Endothelial cell of umbilical vein (primary cell): ENCODE results near the gene CDH23. TPM values are rescaled to one million over a fixed set of nuclear protein-coding genes. Genes with fewer than 3 reads are reported as not detected.

Experiments
- BruUV-seq: library from RNA; stranded (reverse); fragments of 400-500 nt; replicated peaks from 2 replicates; lab custom pipeline; 2021; lab: Mats Ljungman, UMichigan
- CTCF ChIA-PET: fragments of 300-600, 350-600 bp; sonication (Branson Sonifier 250); formaldehyde crosslinking; loops from one replicate; lab custom pipeline; 2021; ENCODE audit warnings: antibody characterized with exemption, inconsistent platforms; lab: Charles Lee
- POLR2A ChIA-PET: fragments of 300-600, 350-600 bp; sonication (Branson Sonifier 250); formaldehyde crosslinking; loops from one replicate; lab custom pipeline; 2021; ENCODE audit warnings: antibody characterized with exemption, inconsistent platforms; lab: Charles Lee
- DNase-seq: peaks from one replicate; pipeline ENCODE4 v3.0.0-alpha.2; 2011; ENCODE audit warnings: low read depth, low spot score
- FAIRE-seq: peaks from 2 replicates; lab custom pipeline; 2011; peaks lifted over from hg19 to GRCh38; lab: Jason Lieb, UNC
- H2AFZ ChIP-seq: 2 replicates; pipeline ENCODE4 v1.6.0; 2012; ENCODE audit warnings: low read depth, low read length, control low read depth, inconsistent platforms
- H3K27ac ChIP-seq: 2 replicates; pipeline ENCODE4 v1.5.1; 2011; ENCODE audit warnings: low read depth, mild to moderate bottlenecking, control low read depth, low read length, moderate library complexity; ENCODE audit not compliant: insufficient read depth
- H3K27me3 ChIP-seq, 2 experiments: 2 replicates each; pipeline versions ENCODE4 v1.6.0 to v1.6.1; 2011; ENCODE audit warnings: low read length in 2 of 2, mixed read lengths in 1 of 2; ENCODE audit not compliant: control insufficient read depth in 2 of 2, insufficient read depth in 2 of 2
- H3K36me3 ChIP-seq, 2 experiments: 2 replicates in 1 of 2; 3 replicates in 1 of 2; pipeline ENCODE4 v1.5.1; 2011; ENCODE audit warnings: low read length in 2 of 2, mild to moderate bottlenecking in 1 of 2, moderate library complexity in 1 of 2; ENCODE audit not compliant: control insufficient read depth in 2 of 2, insufficient read depth in 2 of 2; ENCODE audit errors: extremely low read depth in 1 of 2
- H3K4me1 ChIP-seq: 3 replicates; pipeline ENCODE4 v1.5.1; 2011; ENCODE audit warnings: mild to moderate bottlenecking, low read length; ENCODE audit not compliant: control insufficient read depth, insufficient read depth; ENCODE audit errors: extremely low read depth
- H3K4me2 ChIP-seq: 2 replicates; pipeline ENCODE4 v1.6.1; 2011; ENCODE audit warnings: low read length, control low read depth, mixed read lengths; ENCODE audit not compliant: insufficient read depth
- H3K4me3 ChIP-seq, 3 experiments: fragments of 200-600 bp in 1 of 3; sonication (generic), shearing (Covaris generic) in 1 of 3; replicated peaks in 1 of 3; 2 replicates each; pipeline ENCODE4 v1.5.1; 2011 to 2016; ENCODE audit warnings: control low read depth in 3 of 3, low read length in 3 of 3, mild to moderate bottlenecking in 2 of 3, inconsistent platforms in 1 of 3, low read depth in 1 of 3, moderate library complexity in 1 of 3; ENCODE audit not compliant: insufficient read depth in 1 of 3
- H3K79me2 ChIP-seq: 2 replicates; pipeline ENCODE4 v1.6.0; 2012; ENCODE audit warnings: low read length, inconsistent platforms; ENCODE audit not compliant: control insufficient read depth, insufficient read depth
- H3K9ac ChIP-seq: replicated peaks from 2 replicates; pipeline ENCODE3; 2011; ENCODE audit warnings: low read length, control low read depth; ENCODE audit not compliant: insufficient read depth; ENCODE audit errors: extremely low read depth
- H3K9me1 ChIP-seq: replicated peaks from 3 replicates; pipeline ENCODE4 v1.6.0; 2011; ENCODE audit warnings: mild to moderate bottlenecking, low read length; ENCODE audit not compliant: control insufficient read depth, insufficient read depth; ENCODE audit errors: extremely low read depth
- H3K9me3 ChIP-seq: replicated peaks from 2 replicates; pipeline ENCODE4 v1.5.1; 2012; ENCODE audit warnings: low read length, inconsistent platforms; ENCODE audit not compliant: control insufficient read depth, insufficient read depth
- H4K20me1 ChIP-seq: replicated peaks from 2 replicates; pipeline ENCODE3; 2011; ENCODE audit warnings: mild to moderate bottlenecking, low read length; ENCODE audit not compliant: control insufficient read depth, insufficient read depth; ENCODE audit errors: extremely low read depth
- CTCF ChIP-seq, 2 donors: IDR thresholded peaks; 1 replicate in 1 of 2; 2 replicates in 1 of 2; pipeline ENCODE4 v1.5.1; 2011; ENCODE audit warnings: low read length in 2 of 2, mild to moderate bottlenecking in 2 of 2, moderate library complexity in 2 of 2, control low read depth in 1 of 2, inconsistent platforms in 1 of 2, low read depth in 1 of 2; ENCODE audit not compliant: insufficient read depth in 1 of 2; ENCODE audit errors: extremely low read depth in 1 of 2
- EZH2 ChIP-seq: IDR thresholded peaks from 2 replicates; pipeline ENCODE4 v1.6.1; 2012; ENCODE audit warnings: borderline replicate concordance, low read depth, mild to moderate bottlenecking, moderate library complexity, low read length, inconsistent platforms; ENCODE audit not compliant: severe bottlenecking
- FOS ChIP-seq: IDR thresholded peaks from 2 replicates; pipeline ENCODE4 v1.6.1; 2011; ENCODE audit warnings: mild to moderate bottlenecking, low read length, moderate library complexity, borderline replicate concordance; ENCODE audit not compliant: insufficient read depth
- JUN ChIP-seq: IDR thresholded peaks from 2 replicates; pipeline ENCODE4 v1.6.1; 2011; ENCODE audit warnings: borderline replicate concordance, low read depth; ENCODE audit not compliant: insufficient read length, insufficient read depth
- MYC ChIP-seq: IDR thresholded peaks from one replicate; pipeline ENCODE4 v1.6.1; 2011; ENCODE audit warnings: mild to moderate bottlenecking, low read depth, low read length
- POLR2A ChIP-seq: IDR thresholded peaks from 2 replicates; pipeline ENCODE4 v1.6.1; 2012; ENCODE audit warnings: low read depth, mild to moderate bottlenecking, control low read depth, low read length
- POLR2AphosphoS5 ChIP-seq: IDR thresholded peaks from 2 replicates; pipeline ENCODE4 v1.6.1; 2012; ENCODE audit warnings: low read depth, mild to moderate bottlenecking, control low read depth, low read length, moderate library complexity; ENCODE audit not compliant: insufficient read depth
- dilution Hi-C: fragments of 300-500 bp; cut with MboI; formaldehyde crosslinking; loops from one replicate; pipeline ENCODE4 v1.15.0; 2019; ENCODE audit warnings: low sequenced_read_pairs; ENCODE audit not compliant: extremely low pct_ligation_motif_present
- intact Hi-C: fragments of 100-400 bp; cut with micrococcal nuclease; formaldehyde crosslinking; loops from one replicate; pipeline ENCODE4 v1.10.0; 2022
- polyA plus RNA-seq, 4 experiments: library from polyadenylated mRNA; depleted of rRNA in 3 of 4; stranded (reverse) in 3 of 4; unstranded in 1 of 4; fragments of >200 nt; gene quantifications; 2 replicates each; pipeline versions ENCODE4 v1.2.1 to v1.2.3, GENCODE V29; 2011 to 2012; ENCODE audit warnings: missing spikeins in 1 of 4
- total RNA-seq: library from RNA; stranded (reverse); gene quantifications from 2 replicates; pipeline ENCODE4 v1.2.3, GENCODE V29; 2021

The CDH23 gene
- total and polyA plus RNA-seq, 2 donors (not counting 3 experiments of a cell fraction or from before 2014, with no cell fraction given), result not detected

- TF ChIP-seq EZH2, result no peak
- no peak for TF ChIP-seq MYC
- TF ChIP-seq POLR2A, result no peak
- H3K36me3 ChIP-seq, result no peaks in the 10 kb centered on the region
- no peak for DNase-seq
- H3K9me3 ChIP-seq, result no peaks in the 10 kb centered on the region
- no peaks in the 10 kb centered on the region for H3K4me1 ChIP-seq
- H3K79me2 ChIP-seq, result no peaks in the 10 kb centered on the region
- H3K27me3 ChIP-seq, result peaks cover 0 to 9% of the 10 kb centered on the region in 2 experiments
- no peak overlapping the region for H3K4me2 ChIP-seq
- CTCF ChIA-PET, result interaction anchor here (0.6 kb wide), 1 partner anchor 191 kb away, joined by 3 read pairs; the partner anchor contains the start of gene SLC29A3
- dilution Hi-C loops (no loop called here), intact Hi-C loops (no loop called here)
- no peak for FAIRE-seq
- no peaks in the 10 kb centered on the region for H4K20me1 ChIP-seq
- POLR2A ChIA-PET, result no interaction called here
- BruUV-seq, result no TSS peak
- no peak overlapping the region for H3K4me3 ChIP-seq
- H3K9ac ChIP-seq, result no peak overlapping the region
- H3K27ac ChIP-seq, result no peak overlapping the region
- H2AFZ ChIP-seq, result no peak overlapping the region
- H3K9me1 ChIP-seq, result no peaks in the 10 kb centered on the region
Observed at GRCh38 chr10:71509444-71509843, 112.7 kb downstream of the CDH23 start.

- Histone ChIP-seq H3K79me2 (no peaks in the 10 kb centered on the region), H3K9me1 (no peaks in the 10 kb centered on the region), H4K20me1 (no peaks in the 10 kb centered on the region), H3K4me2 (no peak overlapping the region), H3K27me3 (peaks cover 2 to 4% of the 10 kb centered on the region in 2 experiments), H3K4me3 (no peak overlapping the region), H2AFZ (no peak overlapping the region), H3K4me1 (no peaks in the 10 kb centered on the region), H3K27ac (no peak overlapping the region), H3K36me3 (no peaks in the 10 kb centered on the region), H3K9me3 (no peaks in the 10 kb centered on the region), H3K9ac (no peak overlapping the region)
- DNase-seq (no peak), FAIRE-seq (no peak)
- POLR2A ChIA-PET, result no interaction called here
- BruUV-seq, result no TSS peak
- intact Hi-C loops (no loop called here), dilution Hi-C loops (no loop called here)
- TF ChIP-seq MYC (no peak), FOS (no peak), POLR2AphosphoS5 (no peak), EZH2 (no peak), POLR2A (no peak), JUN (no peak), CTCF (IDR thresholded peaks at IDR 0.05; ENCODE audit: extremely low read depth in 1 of 2, insufficient read depth in 1 of 2, low read depth in 1 of 2, low read length in 2 of 2) (no peak)
- CTCF ChIA-PET, result no interaction called here
Observed at GRCh38 chr10:71511206-71511605, 114.5 kb downstream of the CDH23 start.
